Measurements from ENCODE around the gene ZNF526. TPM values are rescaled to one million over a fixed set of nuclear protein-coding genes. Genes with fewer than 3 reads are reported as not detected.

Gene ZNF526
- polyA plus RNA-seq, 3 donors = 7.4 to 8.9 (median 8.3) TPM

GRCh38 chr19:42274065-42274682, 54.1 kb downstream of the ZNF526 start:
- no peak for DNase-seq (ENCODE audit: low read depth in 3 of 3, low spot score in 2 of 3)

GRCh38 chr19:42275103-42275502, 55.0 kb downstream of the ZNF526 start:
- no peak for DNase-seq (ENCODE audit: low read depth in 3 of 3, low spot score in 2 of 3)

- DNase-seq (ENCODE audit: low read depth in 3 of 3, low spot score in 2 of 3) = no peak
Measured at GRCh38 chr19:42275517-42275916, 55.4 kb downstream of the ZNF526 start.

- no peak for DNase-seq (ENCODE audit: low read depth in 3 of 3, low spot score in 2 of 3)
Measured at GRCh38 chr19:42276284-42276683, 56.2 kb downstream of the ZNF526 start.

GRCh38 chr19:42276821-42277220, 56.7 kb downstream of the ZNF526 start:
- no peak for DNase-seq (ENCODE audit: low read depth in 3 of 3, low spot score in 2 of 3)

Other genes starting within 250 kb of the ZNF526 start
- gene ATP1A3, start 226.1 kb upstream of the ZNF526 start, polyA plus RNA-seq (ENCODE audit: insufficient read length in 3 of 3) = under 1 TPM in 1 of 3 donors, not detected in 2; 0.62 TPM
- gene GRIK5, start 150.1 kb upstream of the ZNF526 start, polyA plus RNA-seq (ENCODE audit: insufficient read length in 3 of 3) = 10 to 100 TPM; 19.1 to 20.0 (median 19.4) TPM
- gene ZNF574, start 144.1 kb upstream of the ZNF526 start, polyA plus RNA-seq (ENCODE audit: insufficient read length in 3 of 3) = 10 to 100 TPM; 12.1 to 15.1 (median 14.0) TPM
- gene POU2F2, start 87.9 kb upstream of the ZNF526 start, polyA plus RNA-seq (ENCODE audit: insufficient read length in 3 of 3) = 1 to 10 TPM in 2 of 3 donors, under 1 TPM in 1; 0.72 to 1.3 (median 1.1) TPM
- 10 to 100 TPM; 21.8 to 25.7 (median 22.3) TPM for gene DEDD2, start 2.6 kb upstream of the ZNF526 start, polyA plus RNA-seq (ENCODE audit: insufficient read length in 3 of 3)
- gene GSK3A, start 22.3 kb downstream of the ZNF526 start, polyA plus RNA-seq (ENCODE audit: insufficient read length in 3 of 3) = 10 to 100 TPM; 67.9 to 72.6 (median 69.1) TPM
- gene ERF, start 34.8 kb downstream of the ZNF526 start, polyA plus RNA-seq (ENCODE audit: insufficient read length in 3 of 3) = 10 to 100 TPM; 50.1 to 63.8 (median 56.2) TPM
- 10 to 100 TPM; 34.0 to 42.0 (median 39.2) TPM for gene CIC, start 48.9 kb downstream of the ZNF526 start, polyA plus RNA-seq (ENCODE audit: insufficient read length in 3 of 3)
- 1 to 10 TPM in 2 of 3 donors, under 1 TPM in 1; 0.86 to 1.6 (median 1.3) TPM for gene PRR19, start 81.8 kb downstream of the ZNF526 start, polyA plus RNA-seq (ENCODE audit: insufficient read length in 3 of 3)
- gene PAFAH1B3, start 82.3 kb downstream of the ZNF526 start, polyA plus RNA-seq (ENCODE audit: insufficient read length in 3 of 3) = 10 to 100 TPM; 77.1 to 83.4 (median 80.5) TPM
- under 1 TPM; 0.61 to 0.97 (median 0.72) TPM for gene TMEM145, start 93.0 kb downstream of the ZNF526 start, polyA plus RNA-seq (ENCODE audit: insufficient read length in 3 of 3)
- gene MEGF8, start 105.3 kb downstream of the ZNF526 start, polyA plus RNA-seq (ENCODE audit: insufficient read length in 3 of 3) = 10 to 100 TPM; 36.3 to 37.9 (median 36.7) TPM
- 1 to 10 TPM in 1 of 3 donors, under 1 TPM in 2; 0.94 to 1.4 (median 0.96) TPM for gene CNFN, start 170.0 kb downstream of the ZNF526 start, polyA plus RNA-seq (ENCODE audit: insufficient read length in 3 of 3)
- gene LIPE, start 207.1 kb downstream of the ZNF526 start, polyA plus RNA-seq (ENCODE audit: insufficient read length in 3 of 3) = 10 to 100 TPM in 1 of 3 donors, 1 to 10 TPM in 2; 8.2 to 11.4 (median 9.1) TPM
- gene CXCL17, start 222.6 kb downstream of the ZNF526 start, polyA plus RNA-seq (ENCODE audit: insufficient read length in 3 of 3) = under 1 TPM in 2 of 3 donors, not detected in 1; 0.17 to 0.23 TPM

All from right renal cortex interstitium (tissue), 3 donors.